CD4-positive, alpha-beta T cell treated with Interleukin-4 for 1 hour (primary cell): Measurements from ENCODE around the gene SEMA4C.
A peak's percentile ranks its signal among the peaks of the same experiment; 100 is the strongest.

Experiments used
- DNase-seq, 2 donors: peaks; one replicate each; pipeline ENCODE4 v3.0.0-alpha.2; 2020 to 2022

SEMA4C gene

GRCh38 chr2:96817882-96818281, 52.0 kb downstream of the SEMA4C start:
- no peak for DNase-seq

DNA sequence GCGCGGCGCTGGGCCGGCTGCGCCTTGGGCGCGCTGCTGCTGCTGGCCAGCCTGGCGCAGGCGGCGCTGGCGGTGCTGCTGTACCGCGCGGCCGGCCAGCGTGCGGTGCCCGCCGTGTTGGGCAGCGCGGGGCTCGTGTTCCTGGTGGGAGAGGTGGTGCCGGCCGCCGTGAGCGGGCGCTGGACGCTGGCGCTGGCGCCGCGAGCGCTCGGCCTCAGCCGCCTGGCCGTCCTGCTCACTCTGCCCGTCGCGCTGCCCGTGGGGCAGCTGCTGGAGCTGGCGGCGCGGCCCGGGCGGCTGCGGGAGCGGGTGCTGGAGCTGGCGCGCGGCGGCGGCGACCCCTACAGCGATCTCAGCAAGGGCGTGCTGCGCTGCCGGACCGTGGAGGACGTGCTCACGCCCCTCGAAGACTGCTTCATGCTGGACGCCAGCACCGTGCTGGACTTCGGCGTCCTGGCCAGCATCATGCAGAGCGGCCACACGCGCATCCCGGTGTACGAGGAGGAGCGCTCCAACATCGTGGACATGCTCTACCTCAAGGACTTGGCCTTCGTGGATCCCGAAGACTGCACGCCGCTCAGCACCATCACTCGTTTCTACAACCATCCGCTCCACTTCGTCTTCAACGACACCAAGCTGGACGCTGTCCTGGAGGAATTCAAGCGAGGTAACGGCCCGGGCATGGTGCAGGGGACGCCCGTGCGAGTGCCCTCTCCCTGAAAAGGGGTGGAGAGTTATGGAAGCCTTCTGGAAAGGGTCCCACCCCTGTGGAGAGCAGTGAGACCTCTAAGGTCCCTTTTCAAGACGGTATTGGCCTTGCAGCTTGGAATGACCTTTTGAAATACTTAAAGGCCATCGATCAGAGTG, 52.8 kb downstream of the SEMA4C start:
- no peak for DNase-seq

- peak; percentile 94 to 95 for DNase-seq
These were observed 53.6 kb downstream of the SEMA4C start, which contains the start of gene CNNM3 for GRCh38 chr2:96816127-96816835. Gene CNNM3, plus strand, starts transcription at chr2:96816268. Its CDS starts 10 bp downstream, at chr2:96816278.

- DNase-seq: no peak
These were observed 54.4 kb downstream of the SEMA4C start for GRCh38 chr2:96815326-96816126.

GRCh38 chr2:96813656-96814055, 56.2 kb downstream of the SEMA4C start:
- DNase-seq: no peak

DNA sequence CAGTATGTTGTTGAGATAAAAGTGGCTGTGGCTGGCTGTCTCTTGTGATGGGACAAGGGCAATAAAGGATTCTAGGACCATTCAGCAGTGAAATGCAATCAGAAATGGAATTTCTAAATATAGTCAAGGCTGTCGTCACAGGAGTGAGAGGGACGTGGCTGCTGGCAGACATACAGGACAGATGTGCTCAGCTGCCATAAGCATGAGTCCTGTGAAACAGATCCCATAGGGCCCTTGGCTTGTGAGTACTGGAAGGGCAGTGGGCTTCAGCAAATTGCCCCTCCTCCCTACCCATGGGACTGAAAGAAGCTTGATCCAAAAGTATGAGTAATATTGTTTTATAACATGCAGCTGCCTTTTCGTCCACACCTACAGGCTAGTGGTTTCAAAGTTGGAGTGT, 58.0 kb downstream of the SEMA4C start:
- no peak for DNase-seq

DNA sequence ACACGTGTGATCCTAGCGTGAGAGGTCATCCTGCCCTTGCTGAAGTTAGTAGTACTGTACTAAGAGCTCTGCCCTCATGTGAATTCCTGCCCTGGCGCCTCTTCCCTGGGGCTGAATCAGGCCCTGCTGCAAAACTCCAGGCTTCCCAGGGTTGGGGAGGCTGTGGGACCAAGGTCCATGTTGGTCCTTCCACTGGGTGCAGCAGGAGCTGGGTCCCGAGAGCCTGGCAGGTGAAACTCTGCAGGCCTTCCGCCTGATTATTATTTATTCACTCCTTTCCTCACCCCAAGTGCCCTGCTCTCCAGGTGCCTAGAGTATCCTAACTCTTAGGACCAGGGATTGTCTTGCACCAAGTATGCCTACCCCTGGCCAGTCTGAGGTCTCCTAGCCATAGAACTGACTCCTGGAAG, 59.1 kb downstream of the SEMA4C start:
- DNase-seq: no peak

- DNase-seq: no peak
These were observed 59.7 kb downstream of the SEMA4C start for GRCh38 chr2:96809951-96810782.
